Activated T-helper 1 cell treated with anti-CD3 and anti-CD28 coated beads, Interleukin-12 subunit alpha, Interleukin-12 subunit beta, Interleukin-2, Interleukin-4 antibody, amounts not matched to agents 30 ng/mL and 10 ng/mL and 1 ng/mL, durations not matched to agents 14 hours and 24 hours and 36 hours (primary cell): ENCODE measurements around the gene TCF4. TPM values are rescaled to one million over a fixed set of nuclear protein-coding genes. Genes with fewer than 3 reads are reported as not detected.

Experiments used
- DNase-seq: peaks from one replicate; pipeline ENCODE4 v3.0.0; 2021; ENCODE audit warnings: low spot score
- H3K27ac Mint-ChIP-seq: one replicate; pipeline ENCODE4 v1.8.0; 2021; ENCODE audit warnings: mild to moderate bottlenecking, mixed read lengths
- H3K27me3 Mint-ChIP-seq: one replicate; pipeline ENCODE4 v1.8.0; 2022; ENCODE audit warnings: mild to moderate bottlenecking, moderate library complexity, mixed read lengths; ENCODE audit not compliant: insufficient read depth
- H3K36me3 Mint-ChIP-seq: one replicate; pipeline ENCODE4 v1.8.0; 2021; ENCODE audit warnings: low read depth, mixed read lengths
- H3K4me1 Mint-ChIP-seq: one replicate; pipeline ENCODE4 v1.8.0; 2021; ENCODE audit warnings: low read depth, mixed read lengths
- H3K4me3 Mint-ChIP-seq: one replicate; pipeline ENCODE4 v1.8.0; 2021; ENCODE audit warnings: mild to moderate bottlenecking, moderate library complexity, mixed read lengths
- H3K9me3 Mint-ChIP-seq: one replicate; pipeline ENCODE4 v1.8.0; 2021; ENCODE audit warnings: mixed read lengths
- intact Hi-C: fragments of 100-400 bp; cut with micrococcal nuclease; formaldehyde crosslinking; loops from one replicate; pipeline ENCODE4 v1.15.1; 2024
- total RNA-seq: library from RNA; stranded (reverse); gene quantifications from 2 replicates; pipeline ENCODE4 v1.2.3, GENCODE V29; 2022

The TCF4 gene
- total RNA-seq, 1 donor from 2014 or later: 1.8 TPM

- no peak overlapping the region for H3K27ac Mint-ChIP-seq
- no peak for DNase-seq
- no peaks in the 10 kb centered on the region for H3K4me1 Mint-ChIP-seq
- intact Hi-C loops: loop anchor here (5.0 kb wide), 1 partner anchor 107 kb away; no protein-coding TSS in a partner anchor
- H3K9me3 Mint-ChIP-seq: no peaks in the 10 kb centered on the region
- H3K27me3 Mint-ChIP-seq: no peaks in the 10 kb centered on the region
- no peaks in the 10 kb centered on the region for H3K36me3 Mint-ChIP-seq
- H3K4me3 Mint-ChIP-seq: no peak overlapping the region
Measured at GRCh38 chr18:55524353-55525073, 63.5 kb downstream of the TCF4 start.

- Mint-ChIP-seq H3K27me3 (peaks cover 5% of the 10 kb centered on the region), H3K27ac (no peak overlapping the region), H3K36me3 (no peaks in the 10 kb centered on the region), H3K4me3 (no peak overlapping the region), H3K4me1 (no peaks in the 10 kb centered on the region), H3K9me3 (no peaks in the 10 kb centered on the region)
- DNase-seq: no peak
- intact Hi-C loops: loop anchor here (5.0 kb wide), 1 partner anchor 106 kb away; no protein-coding TSS in a partner anchor
Measured at GRCh38 chr18:55523001-55523400, 65.0 kb downstream of the TCF4 start.

GRCh38 chr18:55522011-55522410 lies 66.0 kb downstream of the TCF4 start:
- Mint-ChIP-seq H3K9me3 (no peaks in the 10 kb centered on the region), H3K4me3 (no peak overlapping the region), H3K36me3 (no peaks in the 10 kb centered on the region), H3K4me1 (no peaks in the 10 kb centered on the region), H3K27me3 (peaks cover 5% of the 10 kb centered on the region), H3K27ac (no peak overlapping the region)
- intact Hi-C loops: loop anchor here (5.0 kb wide), 1 partner anchor 105 kb away; no protein-coding TSS in a partner anchor
- no peak for DNase-seq

- intact Hi-C loops: no loop called here
- no peak overlapping the region for H3K4me3 Mint-ChIP-seq
- H3K9me3 Mint-ChIP-seq: no peaks in the 10 kb centered on the region
- no peaks in the 10 kb centered on the region for H3K36me3 Mint-ChIP-seq
- H3K27ac Mint-ChIP-seq: no peak overlapping the region
- no peak for DNase-seq
- H3K4me1 Mint-ChIP-seq: no peaks in the 10 kb centered on the region
- peaks cover 5% of the 10 kb centered on the region for H3K27me3 Mint-ChIP-seq
Measured at GRCh38 chr18:55517055-55517454, 70.9 kb downstream of the TCF4 start.

- Mint-ChIP-seq H3K4me1 (no peaks in the 10 kb centered on the region), H3K27ac (no peak overlapping the region), H3K36me3 (no peaks in the 10 kb centered on the region), H3K27me3 (peaks cover 5% of the 10 kb centered on the region), H3K9me3 (no peaks in the 10 kb centered on the region), H3K4me3 (no peak overlapping the region)
- intact Hi-C loops: no loop called here
- DNase-seq: no peak
Measured at GRCh38 chr18:55515941-55516710, 71.9 kb downstream of the TCF4 start.

GRCh38 chr18:55515214-55515613 lies 72.8 kb downstream of the TCF4 start:
- Mint-ChIP-seq H3K4me1 (no peaks in the 10 kb centered on the region), H3K27me3 (peaks cover 5% of the 10 kb centered on the region), H3K9me3 (no peaks in the 10 kb centered on the region), H3K36me3 (no peaks in the 10 kb centered on the region), H3K27ac (no peak overlapping the region), H3K4me3 (no peak overlapping the region)
- DNase-seq: no peak
- intact Hi-C loops: no loop called here

GRCh38 chr18:55513161-55513560 lies 74.8 kb downstream of the TCF4 start:
- Mint-ChIP-seq H3K4me3 (no peak overlapping the region), H3K27ac (no peak overlapping the region), H3K36me3 (no peaks in the 10 kb centered on the region), H3K9me3 (no peaks in the 10 kb centered on the region), H3K27me3 (peaks cover under 1% of the 10 kb centered on the region), H3K4me1 (no peaks in the 10 kb centered on the region)
- intact Hi-C loops: no loop called here
- DNase-seq: no peak

GRCh38 chr18:55511277-55511676 lies 76.7 kb downstream of the TCF4 start:
- H3K4me1 Mint-ChIP-seq: no peaks in the 10 kb centered on the region
- intact Hi-C loops: no loop called here
- no peak overlapping the region for H3K27ac Mint-ChIP-seq
- H3K36me3 Mint-ChIP-seq: no peaks in the 10 kb centered on the region
- no peak overlapping the region for H3K4me3 Mint-ChIP-seq
- no peak for DNase-seq
- no peaks in the 10 kb centered on the region for H3K9me3 Mint-ChIP-seq
- no peaks in the 10 kb centered on the region for H3K27me3 Mint-ChIP-seq

- Mint-ChIP-seq H3K36me3 (no peaks in the 10 kb centered on the region), H3K27ac (no peak overlapping the region), H3K27me3 (no peaks in the 10 kb centered on the region), H3K4me1 (no peaks in the 10 kb centered on the region), H3K4me3 (no peak overlapping the region), H3K9me3 (no peaks in the 10 kb centered on the region)
- intact Hi-C loops: no loop called here
- DNase-seq: no peak
Measured at GRCh38 chr18:55510809-55511208, 77.2 kb downstream of the TCF4 start.

- H3K27ac Mint-ChIP-seq: no peak overlapping the region
- H3K4me3 Mint-ChIP-seq: no peak overlapping the region
- no peaks in the 10 kb centered on the region for H3K4me1 Mint-ChIP-seq
- no peaks in the 10 kb centered on the region for H3K9me3 Mint-ChIP-seq
- H3K27me3 Mint-ChIP-seq: no peaks in the 10 kb centered on the region
- intact Hi-C loops: no loop called here
- no peaks in the 10 kb centered on the region for H3K36me3 Mint-ChIP-seq
- DNase-seq: no peak
Measured at GRCh38 chr18:55509631-55510324, 78.2 kb downstream of the TCF4 start.

GRCh38 chr18:55508651-55509050 lies 79.3 kb downstream of the TCF4 start:
- Mint-ChIP-seq H3K27ac (no peak overlapping the region), H3K36me3 (no peaks in the 10 kb centered on the region), H3K4me3 (no peak overlapping the region), H3K9me3 (no peaks in the 10 kb centered on the region), H3K27me3 (no peaks in the 10 kb centered on the region), H3K4me1 (no peaks in the 10 kb centered on the region)
- intact Hi-C loops: no loop called here
- DNase-seq: no peak

GRCh38 chr18:55506074-55506473 lies 81.9 kb downstream of the TCF4 start:
- Mint-ChIP-seq H3K9me3 (no peaks in the 10 kb centered on the region), H3K4me3 (no peak overlapping the region), H3K27me3 (no peaks in the 10 kb centered on the region), H3K4me1 (no peaks in the 10 kb centered on the region), H3K27ac (no peak overlapping the region), H3K36me3 (no peaks in the 10 kb centered on the region)
- no peak for DNase-seq
- intact Hi-C loops: no loop called here

GRCh38 chr18:55504808-55505207 lies 83.2 kb downstream of the TCF4 start:
- Mint-ChIP-seq H3K4me3 (no peak overlapping the region), H3K36me3 (no peaks in the 10 kb centered on the region), H3K27me3 (no peaks in the 10 kb centered on the region), H3K9me3 (no peaks in the 10 kb centered on the region), H3K27ac (no peak overlapping the region), H3K4me1 (no peaks in the 10 kb centered on the region)
- no peak for DNase-seq
- intact Hi-C loops: no loop called here
